ENCODE measurements around the gene NINJ2. TPM values are rescaled to one million over a fixed set of nuclear protein-coding genes. Genes with fewer than 3 reads are reported as not detected.
A peak's percentile ranks its signal among the peaks of the same experiment; 100 is the strongest.

Gene NINJ2
- total and polyA plus RNA-seq, 4 donors = 5.8 to 28.4 (median 14.3) TPM

- DNase-seq = no peak
- H3K36me3 ChIP-seq (ENCODE audit: control insufficient read depth in 4 of 4, insufficient read depth in 4 of 4, low read length in 4 of 4) = no peaks in the 10 kb centered on the region
- peaks cover 0 to 13% (median 0%) of the 10 kb centered on the region in 5 donors for H3K4me1 ChIP-seq (ENCODE audit: control insufficient read depth in 5 of 5, insufficient read depth in 5 of 5, low read length in 5 of 5)
- no peak overlapping the region for H3K4me3 ChIP-seq
- H3K27ac ChIP-seq (ENCODE audit: low read depth in 1 of 2, low read length in 1 of 2) = no peak overlapping the region
- ATAC-seq (ENCODE audit: insufficient read depth, low FRiP score) = no peak
- 89 to 93% methylated on average over 8 of the region's 8 CpGs for WGBS, 2 donors
- no peak overlapping the region for H3K9ac ChIP-seq (ENCODE audit: insufficient read depth in 1 of 2, low read length in 2 of 2)
- no peaks in the 10 kb centered on the region for H3K9me3 ChIP-seq (ENCODE audit: control insufficient read depth in 4 of 4, insufficient read depth in 3 of 4, low read length in 3 of 4)
- H3K27me3 ChIP-seq (ENCODE audit: control insufficient read depth in 3 of 3, insufficient read depth in 3 of 3, low read length in 2 of 3) = no peaks in the 10 kb centered on the region
- TF ChIP-seq, protein P1, sequence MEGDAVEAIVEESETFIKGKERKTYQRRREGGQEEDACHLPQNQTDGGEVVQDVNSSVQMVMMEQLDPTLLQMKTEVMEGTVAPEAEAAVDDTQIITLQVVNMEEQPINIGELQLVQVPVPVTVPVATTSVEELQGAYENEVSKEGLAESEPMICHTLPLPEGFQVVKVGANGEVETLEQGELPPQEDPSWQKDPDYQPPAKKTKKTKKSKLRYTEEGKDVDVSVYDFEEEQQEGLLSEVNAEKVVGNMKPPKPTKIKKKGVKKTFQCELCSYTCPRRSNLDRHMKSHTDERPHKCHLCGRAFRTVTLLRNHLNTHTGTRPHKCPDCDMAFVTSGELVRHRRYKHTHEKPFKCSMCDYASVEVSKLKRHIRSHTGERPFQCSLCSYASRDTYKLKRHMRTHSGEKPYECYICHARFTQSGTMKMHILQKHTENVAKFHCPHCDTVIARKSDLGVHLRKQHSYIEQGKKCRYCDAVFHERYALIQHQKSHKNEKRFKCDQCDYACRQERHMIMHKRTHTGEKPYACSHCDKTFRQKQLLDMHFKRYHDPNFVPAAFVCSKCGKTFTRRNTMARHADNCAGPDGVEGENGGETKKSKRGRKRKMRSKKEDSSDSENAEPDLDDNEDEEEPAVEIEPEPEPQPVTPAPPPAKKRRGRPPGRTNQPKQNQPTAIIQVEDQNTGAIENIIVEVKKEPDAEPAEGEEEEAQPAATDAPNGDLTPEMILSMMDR (IDR thresholded peaks at IDR 0.05; ENCODE audit: control extremely low read depth, extremely low read depth) = no peak
These were observed 119.1 kb downstream of the NINJ2 start for GRCh38 chr12:544142-544541.

DNA sequence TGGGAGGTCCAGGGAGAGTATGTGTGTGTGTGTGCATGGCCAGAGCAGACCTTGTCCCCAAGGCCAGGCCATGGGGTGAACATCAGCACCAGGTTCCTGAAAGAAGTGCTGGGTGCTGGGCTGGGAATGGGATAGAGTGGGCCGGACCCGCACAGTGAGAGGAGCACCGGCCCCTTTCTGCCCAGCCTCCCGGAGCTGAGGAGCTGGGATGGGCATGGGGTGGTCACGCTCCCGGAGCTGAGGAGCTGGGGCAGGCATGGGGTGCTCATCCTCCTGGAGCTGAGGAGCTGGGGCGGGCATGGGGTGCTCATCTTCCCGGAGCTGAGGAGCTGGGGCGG is 120.2 kb downstream of the NINJ2 start:
- DNase-seq (no peak), ATAC-seq (ENCODE audit: insufficient read depth, low FRiP score) (no peak)
- 80 to 95% methylated on average over 6 to 8 of the region's 9 CpGs for WGBS, 2 donors
- H3K36me3 ChIP-seq (ENCODE audit: control insufficient read depth in 4 of 4, insufficient read depth in 4 of 4, low read length in 4 of 4) = no peaks in the 10 kb centered on the region
- no peaks in the 10 kb centered on the region for H3K9me3 ChIP-seq (ENCODE audit: control insufficient read depth in 4 of 4, insufficient read depth in 3 of 4, low read length in 3 of 4)
- no peaks in the 10 kb centered on the region for H3K27me3 ChIP-seq (ENCODE audit: control insufficient read depth in 3 of 3, insufficient read depth in 3 of 3, low read length in 2 of 3)
- H3K4me1 ChIP-seq (ENCODE audit: control insufficient read depth in 5 of 5, insufficient read depth in 5 of 5, low read length in 5 of 5) = peaks cover 0 to 18% (median 2%) of the 10 kb centered on the region in 5 donors
- no peak overlapping the region for H3K27ac ChIP-seq (ENCODE audit: low read depth in 1 of 2, low read length in 1 of 2)
- TF ChIP-seq, protein P1 (IDR thresholded peaks at IDR 0.05; ENCODE audit: control extremely low read depth, extremely low read depth) = no peak
- no peak overlapping the region for H3K4me3 ChIP-seq
- H3K9ac ChIP-seq (ENCODE audit: insufficient read depth in 1 of 2, low read length in 2 of 2) = no peak overlapping the region

DNA sequence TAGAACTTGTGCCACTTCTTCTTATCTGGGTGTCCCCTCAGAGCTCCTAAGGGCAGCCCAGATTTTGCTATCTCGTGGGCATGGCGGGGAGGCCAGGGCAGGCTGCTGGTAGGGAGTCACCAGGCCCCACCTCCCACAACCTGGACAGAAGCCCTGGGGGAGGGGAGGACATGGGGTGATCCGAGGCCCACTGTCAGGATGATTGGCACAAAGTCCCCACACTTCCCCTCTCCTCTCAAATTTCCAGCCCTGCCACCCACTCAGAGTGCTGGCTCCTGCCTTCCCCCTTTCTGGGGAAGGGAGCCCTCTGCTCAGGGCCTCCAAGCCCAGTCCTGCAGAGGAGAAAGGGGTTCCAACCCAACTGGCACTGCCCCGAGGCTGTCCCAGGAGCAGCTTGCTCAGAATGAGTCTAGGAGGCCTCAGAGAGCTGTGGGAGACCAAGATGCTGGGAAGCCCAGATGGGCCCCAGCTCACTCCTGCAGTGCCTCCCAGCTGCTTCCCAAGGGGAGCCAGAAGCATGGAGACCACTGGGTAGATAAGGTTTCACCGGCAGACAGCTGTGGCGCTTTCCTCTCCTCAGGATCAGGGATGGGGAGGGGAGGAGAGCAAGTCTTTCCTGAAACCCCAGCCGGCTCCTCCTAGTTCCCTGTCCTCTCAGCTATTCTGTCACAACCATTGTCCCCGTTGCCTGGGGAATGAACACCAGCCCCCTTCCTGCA is 120.7 kb downstream of the NINJ2 start:
- H3K27ac ChIP-seq (ENCODE audit: low read depth in 1 of 2, low read length in 1 of 2) = peak overlapping the region in 1 of 2 donors; percentile 49
- H3K27me3 ChIP-seq (ENCODE audit: control insufficient read depth in 3 of 3, insufficient read depth in 3 of 3, low read length in 2 of 3) = no peaks in the 10 kb centered on the region
- TF ChIP-seq, protein P1 (IDR thresholded peaks at IDR 0.05; ENCODE audit: control extremely low read depth, extremely low read depth) = no peak
- H3K4me1 ChIP-seq (ENCODE audit: control insufficient read depth in 5 of 5, insufficient read depth in 5 of 5, low read length in 5 of 5) = peaks cover 0 to 18% (median 2%) of the 10 kb centered on the region in 5 donors
- H3K36me3 ChIP-seq (ENCODE audit: control insufficient read depth in 4 of 4, insufficient read depth in 4 of 4, low read length in 4 of 4) = no peaks in the 10 kb centered on the region
- ATAC-seq (ENCODE audit: insufficient read depth, low FRiP score) (no peak), DNase-seq (peak in 1 of 3 donors; percentile 14)
- no peak overlapping the region for H3K9ac ChIP-seq (ENCODE audit: insufficient read depth in 1 of 2, low read length in 2 of 2)
- no peaks in the 10 kb centered on the region for H3K9me3 ChIP-seq (ENCODE audit: control insufficient read depth in 4 of 4, insufficient read depth in 3 of 4, low read length in 3 of 4)
- H3K4me3 ChIP-seq = no peak overlapping the region
- WGBS, 2 donors = 68 to 73% methylated on average over 8 of the region's 8 CpGs

Data from lung (tissue), 12 donors.